PC-9 (cell line): ENCODE data around the gene RBM10. TPM values are rescaled to one million over a fixed set of nuclear protein-coding genes. Genes with fewer than 3 reads are reported as not detected.

ENCODE experiments used
- BruUV-seq: library from RNA; stranded (reverse); fragments of 400-500 nt; replicated peaks from 2 replicates; lab custom pipeline; 2021; lab: Mats Ljungman, UMichigan
- CTCF ChIA-PET: fragments of 300-600 bp; sonication (Branson Sonifier 250); formaldehyde crosslinking; loops from one replicate; lab custom pipeline; 2022; ENCODE audit warnings: antibody characterized with exemption; lab: Charles Lee
- POLR2A ChIA-PET: fragments of 300-600 bp; sonication (Branson Sonifier 250); formaldehyde crosslinking; loops from one replicate; lab custom pipeline; 2022; ENCODE audit warnings: antibody characterized with exemption; ENCODE audit not compliant: unreplicated experiment; lab: Charles Lee
- DNase-seq, 2 experiments: peaks; one replicate each; pipeline versions ENCODE4 v3.0.0 to v3.0.0-alpha.2; 2015 to 2022; ENCODE audit warnings: mixed read lengths in 1 of 2
- H2AFZ ChIP-seq: fragments of 200-600 bp; sonication (generic); 2 replicates; pipeline ENCODE4 v1.8.1; 2017; ENCODE audit warnings: antibody characterized with exemption
- H3F3A ChIP-seq: fragments of 200-600 bp; sonication (generic); 2 replicates; pipeline ENCODE4 v1.8.1; 2017; ENCODE audit warnings: antibody characterized with exemption, mild to moderate bottlenecking, low read depth; ENCODE audit not compliant: insufficient read depth
- H3K27ac ChIP-seq: fragments of 200-600 bp; sonication (generic); 2 replicates; pipeline ENCODE4 v1.6.1; 2016; ENCODE audit warnings: mixed run types
- H3K27me3 ChIP-seq: fragments of 200-600 bp; sonication (generic); 2 replicates; pipeline ENCODE4 v1.6.1; 2016; ENCODE audit warnings: low read depth, mixed run types; ENCODE audit not compliant: insufficient read depth
- H3K36me3 ChIP-seq: fragments of 200-600 bp; sonication (generic); 2 replicates; pipeline ENCODE4 v1.6.1; 2016; ENCODE audit warnings: low read depth, mixed run types
- H3K4me1 ChIP-seq: fragments of 200-600 bp; sonication (generic); replicated peaks from 2 replicates; pipeline ENCODE4 v1.6.1; 2016; ENCODE audit warnings: mixed run types; ENCODE audit not compliant: insufficient read depth
- H3K4me2 ChIP-seq: fragments of 200-600 bp; sonication (generic); 2 replicates; pipeline ENCODE4 v1.6.1; 2017; ENCODE audit warnings: mixed run types
- H3K4me3 ChIP-seq: fragments of 200-600 bp; sonication (generic); 2 replicates; pipeline ENCODE4 v1.6.1; 2016; ENCODE audit warnings: mixed run types
- H3K79me2 ChIP-seq: fragments of 200-600 bp; sonication (generic); 2 replicates; pipeline ENCODE4 v1.6.1; 2017; ENCODE audit warnings: low read depth, mixed run types
- H3K9me2 ChIP-seq: fragments of 200-600 bp; sonication (generic); 2 replicates; pipeline ENCODE4 v1.8.1; 2017; ENCODE audit warnings: mild to moderate bottlenecking; ENCODE audit not compliant: insufficient read depth
- H3K9me3 ChIP-seq: fragments of 200-600 bp; sonication (generic); 2 replicates; pipeline ENCODE4 v1.8.1; 2016; ENCODE audit warnings: low read depth; ENCODE audit not compliant: insufficient read depth
- H4K20me1 ChIP-seq: fragments of 200-600 bp; sonication (generic); 2 replicates; pipeline ENCODE4 v1.8.1; 2017; ENCODE audit not compliant: insufficient read depth
- CTCF ChIP-seq: fragments of 200-600 bp; sonication (generic); conservative IDR thresholded peaks from 2 replicates; pipeline ENCODE4 v1.6.1; 2017; ENCODE audit warnings: mixed run types, antibody characterized with exemption, mild to moderate bottlenecking, moderate library complexity
- EZH2 ChIP-seq: fragments of 200-600 bp; sonication (generic); IDR thresholded peaks from 2 replicates; pipeline ENCODE4 v1.8.0; 2017; ENCODE audit warnings: antibody characterized with exemption, low read depth
- intact Hi-C: fragments of 100-400 bp; cut with micrococcal nuclease; formaldehyde crosslinking; loops from one replicate; pipeline ENCODE4 v1.10.0; 2022; ENCODE audit not compliant: unreplicated experiment
- total RNA-seq: library from RNA; stranded (reverse); gene quantifications from 2 replicates; pipeline ENCODE4 v1.2.3, GENCODE V29; 2021

The RBM10 gene
- total RNA-seq, 1 experiment from 2014 or later: 34.8 TPM

GRCh38 chrX:47174846-47175587 lies 30.0 kb downstream of the RBM10 start:
- POLR2A ChIA-PET: no interaction called here
- Histone ChIP-seq H3K27ac (no peak overlapping the region), H3K9me2 (no peaks in the 10 kb centered on the region), H3K9me3 (no peaks in the 10 kb centered on the region), H3K27me3 (no peaks in the 10 kb centered on the region), H3F3A (no peaks in the 10 kb centered on the region), H4K20me1 (no peaks in the 10 kb centered on the region), H3K36me3 (no peaks in the 10 kb centered on the region), H3K4me2 (no peak overlapping the region), H3K4me3 (no peak overlapping the region), H2AFZ (no peak overlapping the region), H3K4me1 (no peaks in the 10 kb centered on the region), H3K79me2 (no peaks in the 10 kb centered on the region)
- intact Hi-C loops: no loop called here
- CTCF ChIA-PET: no interaction called here
- no TSS peak for BruUV-seq
- TF ChIP-seq EZH2: no peak
- TF ChIP-seq CTCF: no peak
- no peak for DNase-seq

DNA sequence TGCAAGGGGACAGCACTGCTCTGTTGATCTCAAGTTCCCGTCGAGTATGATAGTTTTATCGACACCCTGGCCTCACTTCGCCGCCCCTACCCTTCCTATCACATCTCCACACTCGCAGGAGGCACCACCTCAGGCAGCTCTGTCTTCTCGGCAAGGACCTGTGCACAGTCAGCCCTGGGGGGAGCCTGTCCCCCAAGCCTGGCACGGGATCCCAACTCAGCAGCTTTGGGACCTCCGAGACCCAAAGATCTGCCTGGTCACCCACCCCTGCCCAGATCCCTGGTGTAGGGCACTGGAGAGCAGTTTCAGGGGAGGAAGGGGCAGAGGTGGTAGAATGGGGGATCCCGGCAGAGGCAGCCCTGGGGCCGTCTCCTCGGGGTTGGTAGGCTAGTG lies 30.6 kb downstream of the RBM10 start:
- no peak for DNase-seq
- ChIA-PET CTCF (no interaction called here), POLR2A (no interaction called here)
- H3K9me3 ChIP-seq: no peaks in the 10 kb centered on the region
- no peak for TF ChIP-seq EZH2
- TF ChIP-seq CTCF: no peak
- H3F3A ChIP-seq: no peaks in the 10 kb centered on the region
- no peak overlapping the region for H3K27ac ChIP-seq
- H3K79me2 ChIP-seq: no peaks in the 10 kb centered on the region
- H3K4me2 ChIP-seq: no peak overlapping the region
- no peak overlapping the region for H2AFZ ChIP-seq
- H3K4me1 ChIP-seq: no peaks in the 10 kb centered on the region
- no peaks in the 10 kb centered on the region for H3K36me3 ChIP-seq
- intact Hi-C loops: no loop called here
- no TSS peak for BruUV-seq
- no peak overlapping the region for H3K4me3 ChIP-seq
- no peaks in the 10 kb centered on the region for H3K27me3 ChIP-seq
- H3K9me2 ChIP-seq: no peaks in the 10 kb centered on the region
- H4K20me1 ChIP-seq: no peaks in the 10 kb centered on the region

- Histone ChIP-seq H3K9me2 (no peaks in the 10 kb centered on the region), H3K4me2 (no peak overlapping the region), H3K9me3 (no peaks in the 10 kb centered on the region), H3K4me3 (no peak overlapping the region), H3K79me2 (no peaks in the 10 kb centered on the region), H3K4me1 (no peaks in the 10 kb centered on the region), H3K27ac (no peak overlapping the region), H2AFZ (no peak overlapping the region), H3K36me3 (no peaks in the 10 kb centered on the region), H3K27me3 (no peaks in the 10 kb centered on the region), H4K20me1 (no peaks in the 10 kb centered on the region), H3F3A (no peaks in the 10 kb centered on the region)
- TF ChIP-seq EZH2: no peak
- TF ChIP-seq CTCF: no peak
- ChIA-PET CTCF (no interaction called here), POLR2A (no interaction called here)
- no peak for DNase-seq
- intact Hi-C loops: no loop called here
- BruUV-seq: no TSS peak
These were observed 31.2 kb downstream of the RBM10 start for GRCh38 chrX:47176101-47176740.
